ENCODE measurements around the gene ZFR.

ZFR gene

DNA sequence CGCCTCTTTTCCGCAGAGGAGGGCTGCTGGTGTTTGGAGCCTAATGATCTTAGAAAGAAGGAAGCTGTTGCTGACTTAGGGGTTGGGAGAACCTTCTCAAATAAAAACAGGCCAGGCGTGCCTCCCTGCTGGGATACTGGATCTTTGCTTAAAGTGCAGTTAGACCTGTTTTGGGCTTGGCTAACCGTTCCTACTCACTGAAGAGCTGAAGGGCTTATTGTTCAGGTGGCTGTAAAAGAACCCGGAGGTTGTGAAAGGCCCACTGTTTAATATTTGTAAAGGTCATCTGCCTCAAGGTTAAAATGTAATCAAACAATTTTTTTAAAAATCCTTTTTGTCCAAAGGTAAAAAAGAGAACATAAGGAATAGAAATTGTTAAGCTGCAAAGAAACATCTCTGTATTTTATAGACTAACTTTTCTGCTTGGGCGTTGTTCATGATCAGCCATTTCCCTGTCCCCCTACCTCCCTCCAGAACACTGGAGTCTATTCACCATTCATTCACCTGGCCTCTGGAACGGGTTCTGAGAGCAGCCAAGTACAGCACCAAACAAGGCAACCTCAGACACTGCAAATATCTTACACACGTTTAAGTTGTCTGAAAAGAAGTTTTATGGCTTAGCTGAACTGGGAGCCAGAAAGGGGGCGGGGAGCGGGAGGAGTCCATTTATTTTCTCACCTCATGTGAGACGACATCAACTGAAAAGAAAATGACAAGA is 113.2 kb downstream of the ZFR start:
- TF ChIP-seq, protein P1, sequence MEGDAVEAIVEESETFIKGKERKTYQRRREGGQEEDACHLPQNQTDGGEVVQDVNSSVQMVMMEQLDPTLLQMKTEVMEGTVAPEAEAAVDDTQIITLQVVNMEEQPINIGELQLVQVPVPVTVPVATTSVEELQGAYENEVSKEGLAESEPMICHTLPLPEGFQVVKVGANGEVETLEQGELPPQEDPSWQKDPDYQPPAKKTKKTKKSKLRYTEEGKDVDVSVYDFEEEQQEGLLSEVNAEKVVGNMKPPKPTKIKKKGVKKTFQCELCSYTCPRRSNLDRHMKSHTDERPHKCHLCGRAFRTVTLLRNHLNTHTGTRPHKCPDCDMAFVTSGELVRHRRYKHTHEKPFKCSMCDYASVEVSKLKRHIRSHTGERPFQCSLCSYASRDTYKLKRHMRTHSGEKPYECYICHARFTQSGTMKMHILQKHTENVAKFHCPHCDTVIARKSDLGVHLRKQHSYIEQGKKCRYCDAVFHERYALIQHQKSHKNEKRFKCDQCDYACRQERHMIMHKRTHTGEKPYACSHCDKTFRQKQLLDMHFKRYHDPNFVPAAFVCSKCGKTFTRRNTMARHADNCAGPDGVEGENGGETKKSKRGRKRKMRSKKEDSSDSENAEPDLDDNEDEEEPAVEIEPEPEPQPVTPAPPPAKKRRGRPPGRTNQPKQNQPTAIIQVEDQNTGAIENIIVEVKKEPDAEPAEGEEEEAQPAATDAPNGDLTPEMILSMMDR (IDR thresholded peaks at IDR 0.05): no peak
- no peak overlapping the region for H3K27ac ChIP-seq
- H3K27me3 ChIP-seq: no peaks in the 10 kb centered on the region
- no peaks in the 10 kb centered on the region for H3K4me1 ChIP-seq (ENCODE audit: control insufficient read depth in 1 of 2, insufficient read depth in 1 of 2, low read depth in 1 of 2, low read length in 1 of 2)
- H3K36me3 ChIP-seq: no peaks in the 10 kb centered on the region
- no peak overlapping the region for H3K4me3 ChIP-seq (ENCODE audit: low read depth in 1 of 2, low read length in 1 of 2)
- no peaks in the 10 kb centered on the region for H3K9me3 ChIP-seq

DNA sequence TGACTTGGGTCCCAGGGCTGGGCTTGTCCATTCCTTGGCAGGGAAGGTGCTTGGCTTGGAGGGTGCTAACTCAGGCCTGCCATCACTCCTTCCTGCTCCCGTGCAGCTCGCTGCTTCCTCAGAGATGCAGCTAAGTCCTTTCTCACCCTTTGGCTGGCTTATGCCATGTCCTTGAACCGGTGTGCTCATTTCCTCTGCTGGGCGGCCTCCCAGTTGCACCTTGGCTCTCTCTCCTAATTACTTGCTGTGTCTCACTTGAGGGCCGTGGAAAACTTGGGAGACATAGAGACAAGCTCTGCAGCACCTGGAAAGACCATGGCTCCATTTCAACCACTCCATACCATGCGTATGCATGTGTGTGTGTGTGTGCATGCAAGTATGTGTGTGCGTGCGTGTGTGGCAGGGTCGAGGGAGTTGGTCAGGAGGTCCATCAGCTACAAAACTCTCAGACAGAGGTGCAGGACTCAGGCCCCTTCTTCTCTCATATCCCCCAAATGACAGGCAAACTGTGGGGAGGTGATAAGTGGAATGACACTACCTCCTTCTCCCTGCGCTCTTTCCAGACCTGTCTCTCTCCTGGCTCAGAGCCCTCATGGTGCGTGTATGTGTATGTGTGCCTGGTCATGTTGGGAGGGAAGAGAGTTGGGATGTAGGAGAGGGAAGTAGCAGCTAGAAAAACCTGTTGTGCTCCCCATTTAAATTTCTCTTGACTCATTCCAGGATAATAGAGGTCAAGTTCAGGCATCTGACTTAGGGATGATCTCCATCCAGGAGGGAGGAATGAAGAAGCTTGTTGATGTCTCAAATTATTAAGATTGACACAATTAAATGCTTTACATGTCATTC is 114.2 kb downstream of the ZFR start:
- Histone ChIP-seq H3K4me1 (ENCODE audit: control insufficient read depth in 1 of 2, insufficient read depth in 1 of 2, low read depth in 1 of 2, low read length in 1 of 2) (no peaks in the 10 kb centered on the region), H3K27me3 (no peaks in the 10 kb centered on the region), H3K27ac (no peak overlapping the region), H3K4me3 (ENCODE audit: low read depth in 1 of 2, low read length in 1 of 2) (no peak overlapping the region), H3K36me3 (no peaks in the 10 kb centered on the region), H3K9me3 (no peaks in the 10 kb centered on the region)
- TF ChIP-seq, protein P1 (IDR thresholded peaks at IDR 0.05): no peak

DNA sequence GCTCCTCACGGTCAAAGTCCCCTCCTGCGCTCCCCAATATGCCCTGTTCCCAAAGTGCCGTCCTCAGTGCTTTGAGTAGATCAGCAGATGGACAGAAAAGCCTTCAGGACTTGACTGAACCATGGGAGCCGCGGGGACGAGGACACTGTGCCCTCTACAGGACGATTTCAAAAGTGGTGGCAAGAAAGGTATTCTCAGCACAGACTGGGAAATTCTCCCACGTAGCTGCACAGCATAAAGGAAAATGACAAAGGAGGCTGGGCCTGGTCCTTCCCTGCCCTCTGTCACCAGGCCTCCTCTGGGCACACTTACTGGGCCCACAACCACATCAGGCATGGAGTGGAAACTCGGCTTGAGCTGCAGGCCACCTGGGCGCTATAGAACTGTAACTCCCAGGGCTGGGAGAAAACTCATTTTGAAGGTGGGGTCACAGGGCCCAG is 115.1 kb downstream of the ZFR start:
- Histone ChIP-seq H3K27ac (no peak overlapping the region), H3K4me1 (ENCODE audit: control insufficient read depth in 1 of 2, insufficient read depth in 1 of 2, low read depth in 1 of 2, low read length in 1 of 2) (no peaks in the 10 kb centered on the region), H3K9me3 (no peaks in the 10 kb centered on the region), H3K36me3 (no peaks in the 10 kb centered on the region), H3K4me3 (ENCODE audit: low read depth in 1 of 2, low read length in 1 of 2) (no peak overlapping the region), H3K27me3 (no peaks in the 10 kb centered on the region)
- TF ChIP-seq, protein P1 (IDR thresholded peaks at IDR 0.05): no peak

DNA sequence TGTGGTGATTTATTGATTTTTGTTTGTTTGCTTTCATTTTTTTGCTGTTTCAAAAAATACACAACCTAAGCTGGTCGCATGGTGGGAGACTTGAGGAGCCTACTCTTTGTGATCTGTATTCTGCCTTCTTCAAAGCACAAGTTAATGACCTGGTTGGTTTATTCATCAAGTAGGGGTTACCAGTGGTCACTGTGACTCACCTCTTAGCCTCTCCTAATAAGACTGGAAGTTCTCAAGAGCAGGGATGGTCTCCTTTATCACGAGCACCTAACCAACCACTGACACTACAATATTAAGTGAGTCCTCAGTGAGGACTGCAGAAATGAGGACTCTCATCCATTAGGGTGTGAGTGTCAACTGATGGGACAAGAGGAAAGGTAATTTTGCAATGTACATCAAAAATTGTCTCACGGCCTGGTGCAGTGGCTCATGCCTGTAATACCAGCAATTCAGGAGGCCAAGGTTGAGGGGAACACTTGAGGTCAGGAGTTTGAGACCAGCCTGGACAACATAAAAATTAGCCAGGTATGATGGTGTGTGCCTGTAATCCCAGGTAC is 118.2 kb downstream of the ZFR start:
- TF ChIP-seq, protein P1 (IDR thresholded peaks at IDR 0.05): no peak
- peaks cover 4% of the 10 kb centered on the region for H3K9me3 ChIP-seq
- H3K4me1 ChIP-seq (ENCODE audit: control insufficient read depth in 1 of 2, insufficient read depth in 1 of 2, low read depth in 1 of 2, low read length in 1 of 2): no peaks in the 10 kb centered on the region
- no peaks in the 10 kb centered on the region for H3K27me3 ChIP-seq
- H3K4me3 ChIP-seq (ENCODE audit: low read depth in 1 of 2, low read length in 1 of 2): no peak overlapping the region
- no peak overlapping the region for H3K27ac ChIP-seq
- H3K36me3 ChIP-seq: no peaks in the 10 kb centered on the region

DNA sequence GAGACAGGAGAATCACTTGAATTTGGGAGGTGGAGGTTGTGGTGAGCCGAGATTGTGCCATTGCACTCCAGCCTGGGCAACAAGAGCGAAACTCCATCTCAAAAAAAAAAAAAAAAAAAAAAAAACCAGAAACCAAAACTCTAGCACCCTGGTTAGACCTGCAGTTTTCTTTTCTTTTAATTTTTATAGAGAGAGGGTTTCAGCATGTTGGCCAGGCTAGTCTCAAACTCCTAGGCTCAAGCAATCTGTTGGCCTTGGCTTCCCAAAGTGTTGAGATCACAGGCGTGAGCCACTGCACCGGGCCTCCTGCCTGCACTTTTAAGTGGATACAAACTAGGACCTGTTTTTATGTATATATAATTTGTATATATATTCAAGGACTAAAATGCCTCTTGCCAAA is 118.9 kb downstream of the ZFR start:
- H3K4me3 ChIP-seq (ENCODE audit: low read depth in 1 of 2, low read length in 1 of 2): no peak overlapping the region
- TF ChIP-seq, protein P1 (IDR thresholded peaks at IDR 0.05): no peak
- H3K36me3 ChIP-seq: no peaks in the 10 kb centered on the region
- no peaks in the 10 kb centered on the region for H3K27me3 ChIP-seq
- H3K9me3 ChIP-seq: peaks cover 4% of the 10 kb centered on the region
- no peak overlapping the region for H3K27ac ChIP-seq
- H3K4me1 ChIP-seq (ENCODE audit: control insufficient read depth in 1 of 2, insufficient read depth in 1 of 2, low read depth in 1 of 2, low read length in 1 of 2): no peaks in the 10 kb centered on the region
